NCI-H69 (cell line): ENCODE data around the gene CACNA1C.
A peak's percentile ranks its signal among the peaks of the same experiment; 100 is the strongest.
"Not testable (repeated sequence)": the region's sequence is repeated elsewhere in the genome, so short reads cannot be mapped to it uniquely, and the experiment has no call there.

ENCODE experiments used
- DNase-seq: peaks from one replicate; lab custom pipeline; 2025; lab: John Stamatoyannopoulos, UW

The CACNA1C gene

GRCh38 chr12:2234091-2234490 is 181.3 kb downstream of the CACNA1C start:
- DNase-seq = peak; percentile 69

- no peak for DNase-seq
Measured at GRCh38 chr12:2234646-2235350, 182.0 kb downstream of the CACNA1C start.

- DNase-seq = no peak
Measured at GRCh38 chr12:2236506-2237294, 183.9 kb downstream of the CACNA1C start.

- no peak for DNase-seq
Measured at GRCh38 chr12:2238111-2238510, 185.3 kb downstream of the CACNA1C start.

GRCh38 chr12:2239381-2239871 is 186.6 kb downstream of the CACNA1C start:
- DNase-seq = peak; percentile 24

GRCh38 chr12:2240390-2240789 is 187.6 kb downstream of the CACNA1C start:
- DNase-seq = no peak

GRCh38 chr12:2240984-2241383 is 188.2 kb downstream of the CACNA1C start:
- DNase-seq = no peak

GRCh38 chr12:2242216-2242615 is 189.4 kb downstream of the CACNA1C start:
- DNase-seq = no peak

GRCh38 chr12:2242816-2243215 is 190.0 kb downstream of the CACNA1C start:
- no peak for DNase-seq

- peak; percentile 17 for DNase-seq
Measured at GRCh38 chr12:2243275-2243674, 190.5 kb downstream of the CACNA1C start.

GRCh38 chr12:2244013-2244861 is 191.4 kb downstream of the CACNA1C start:
- peak; percentile 89 for DNase-seq

- no peak for DNase-seq
Measured at GRCh38 chr12:2246358-2246757, 193.6 kb downstream of the CACNA1C start.

GRCh38 chr12:2247120-2247519 is 194.3 kb downstream of the CACNA1C start:
- DNase-seq = no peak

- no peak for DNase-seq
Measured at GRCh38 chr12:2247596-2247995, 194.8 kb downstream of the CACNA1C start.

- DNase-seq = peak; percentile 61
Measured at GRCh38 chr12:2248087-2248900, 195.5 kb downstream of the CACNA1C start.

GRCh38 chr12:2248901-2249381 is 196.2 kb downstream of the CACNA1C start:
- DNase-seq = peak; percentile 95

- no peak for DNase-seq
Measured at GRCh38 chr12:2250797-2251196, 198.0 kb downstream of the CACNA1C start.

- DNase-seq = peak; percentile 63
Measured at GRCh38 chr12:2251526-2252209, 198.9 kb downstream of the CACNA1C start.

- DNase-seq = no peak
Measured at GRCh38 chr12:2255311-2255710, 202.5 kb downstream of the CACNA1C start.

GRCh38 chr12:2255731-2256130 is 202.9 kb downstream of the CACNA1C start:
- DNase-seq = not testable (repeated sequence)

- no peak for DNase-seq
Measured at GRCh38 chr12:2256453-2256852, 203.7 kb downstream of the CACNA1C start.
